ENCODE measurements around the gene PLBD2. TPM values are rescaled to one million over a fixed set of nuclear protein-coding genes. Genes with fewer than 3 reads are reported as not detected.

Gene PLBD2
- total RNA-seq, 1 donor = 13.7 TPM

- DNase-seq (ENCODE audit: low read depth in 2 of 3, low spot score in 2 of 3) = no peak
Observed at GRCh38 chr12:113392520-113392919, 34.1 kb downstream of the PLBD2 start.

- DNase-seq (ENCODE audit: low read depth in 2 of 3, low spot score in 2 of 3) = no peak
Observed at GRCh38 chr12:113392988-113393579, 34.7 kb downstream of the PLBD2 start.

DNA sequence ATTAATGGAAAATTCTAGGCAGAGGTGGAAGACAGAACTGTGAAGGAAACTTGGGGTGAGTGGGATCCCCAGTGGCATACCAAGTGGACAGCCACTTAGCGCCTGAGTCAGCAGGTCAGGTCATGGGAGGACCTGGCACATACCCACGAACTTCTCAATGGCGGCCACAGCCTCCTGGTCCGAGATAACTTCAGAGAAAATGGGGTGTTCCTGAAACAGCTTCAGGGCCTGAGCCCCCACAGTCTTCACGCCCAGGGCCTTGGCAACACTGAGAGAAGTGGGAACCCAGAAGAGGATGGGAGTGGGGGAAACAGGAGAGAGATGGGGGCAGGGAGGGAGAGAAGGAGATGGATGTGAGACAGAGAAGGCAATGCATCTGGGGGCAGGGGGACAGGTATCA lies 35.4 kb downstream of the PLBD2 start:
- no peak for DNase-seq (ENCODE audit: low read depth in 2 of 3, low spot score in 2 of 3)

DNA sequence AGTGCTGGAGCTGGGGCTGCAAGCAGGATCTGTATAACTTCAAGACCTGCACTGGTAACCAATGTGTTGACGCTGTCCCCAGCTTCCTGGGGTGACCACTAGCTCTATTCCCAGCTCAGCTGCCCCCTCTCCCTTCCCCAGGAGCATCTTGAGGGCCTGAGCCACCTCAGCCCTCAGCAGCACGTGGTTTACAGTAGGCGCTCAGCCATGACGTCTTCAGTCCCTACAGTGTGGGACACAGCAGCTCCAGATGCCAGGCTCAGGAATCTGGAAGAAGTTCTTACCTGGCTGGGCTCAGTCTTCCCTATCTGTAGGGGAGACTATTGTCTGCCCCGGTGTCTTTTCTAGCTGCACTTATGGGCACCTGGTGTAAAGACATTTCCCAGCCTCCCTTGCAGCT lies 36.7 kb downstream of the PLBD2 start:
- DNase-seq (ENCODE audit: low read depth in 2 of 3, low spot score in 2 of 3) = no peak

DNA sequence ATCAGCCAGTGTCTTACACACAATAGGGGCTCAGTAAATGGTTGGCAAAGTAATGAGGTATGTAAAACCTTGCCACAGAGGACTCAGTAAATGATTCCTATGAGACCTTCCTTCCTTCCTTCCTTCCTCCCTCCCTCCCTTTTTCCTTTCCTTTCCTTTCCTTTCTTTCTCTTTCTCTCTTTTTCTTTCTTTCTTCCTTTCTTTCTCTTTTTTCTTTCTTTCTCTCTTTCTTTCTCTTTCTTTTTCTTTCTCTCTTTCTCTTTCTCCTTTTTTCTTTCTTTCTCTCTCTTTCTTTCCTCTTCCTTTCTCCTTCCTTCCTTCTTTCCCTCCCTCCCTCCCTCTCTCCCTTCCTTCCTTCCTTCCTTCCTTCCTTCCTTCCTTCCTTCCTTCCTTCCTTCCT lies 37.8 kb downstream of the PLBD2 start:
- no peak for DNase-seq (ENCODE audit: low read depth in 2 of 3, low spot score in 2 of 3)

- DNase-seq (ENCODE audit: low read depth in 2 of 3, low spot score in 2 of 3) = no peak
Observed at GRCh38 chr12:113396828-113397496, 38.6 kb downstream of the PLBD2 start.

DNA sequence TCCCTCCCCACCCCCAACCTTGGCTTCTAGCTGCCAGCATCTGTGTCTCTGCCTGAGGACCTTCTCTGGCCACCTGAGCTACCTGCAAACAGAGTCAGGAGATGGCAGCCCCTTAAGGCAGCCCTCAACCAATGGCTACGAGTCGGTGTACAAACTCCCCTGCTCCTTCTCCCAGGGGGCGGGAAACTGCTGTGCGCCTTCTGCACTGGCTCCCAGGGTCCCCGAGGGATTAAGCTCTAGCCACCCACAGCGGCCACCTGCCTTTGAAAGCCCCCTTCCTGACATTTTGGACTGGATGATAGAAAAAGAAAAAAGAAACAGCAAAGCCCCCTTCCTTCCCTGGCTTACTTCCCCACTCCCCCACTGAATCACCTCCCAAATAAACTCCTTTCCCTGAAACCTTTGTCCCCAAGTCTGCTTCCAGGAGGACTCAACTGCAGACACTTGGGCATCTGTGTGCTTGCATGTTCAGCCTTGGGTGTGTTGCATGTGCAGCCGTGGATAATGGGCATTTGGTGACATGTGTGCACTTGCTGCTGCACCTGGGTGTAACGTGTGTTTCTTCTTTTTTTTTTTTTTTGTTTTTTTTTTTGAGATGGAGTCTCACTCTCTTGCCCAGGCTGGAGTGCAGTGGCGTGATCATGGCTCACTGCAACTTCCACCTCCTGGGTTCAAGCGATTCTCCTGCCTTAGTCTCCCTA lies 39.3 kb downstream of the PLBD2 start:
- DNase-seq (ENCODE audit: low read depth in 2 of 3, low spot score in 2 of 3) = no peak

DNA sequence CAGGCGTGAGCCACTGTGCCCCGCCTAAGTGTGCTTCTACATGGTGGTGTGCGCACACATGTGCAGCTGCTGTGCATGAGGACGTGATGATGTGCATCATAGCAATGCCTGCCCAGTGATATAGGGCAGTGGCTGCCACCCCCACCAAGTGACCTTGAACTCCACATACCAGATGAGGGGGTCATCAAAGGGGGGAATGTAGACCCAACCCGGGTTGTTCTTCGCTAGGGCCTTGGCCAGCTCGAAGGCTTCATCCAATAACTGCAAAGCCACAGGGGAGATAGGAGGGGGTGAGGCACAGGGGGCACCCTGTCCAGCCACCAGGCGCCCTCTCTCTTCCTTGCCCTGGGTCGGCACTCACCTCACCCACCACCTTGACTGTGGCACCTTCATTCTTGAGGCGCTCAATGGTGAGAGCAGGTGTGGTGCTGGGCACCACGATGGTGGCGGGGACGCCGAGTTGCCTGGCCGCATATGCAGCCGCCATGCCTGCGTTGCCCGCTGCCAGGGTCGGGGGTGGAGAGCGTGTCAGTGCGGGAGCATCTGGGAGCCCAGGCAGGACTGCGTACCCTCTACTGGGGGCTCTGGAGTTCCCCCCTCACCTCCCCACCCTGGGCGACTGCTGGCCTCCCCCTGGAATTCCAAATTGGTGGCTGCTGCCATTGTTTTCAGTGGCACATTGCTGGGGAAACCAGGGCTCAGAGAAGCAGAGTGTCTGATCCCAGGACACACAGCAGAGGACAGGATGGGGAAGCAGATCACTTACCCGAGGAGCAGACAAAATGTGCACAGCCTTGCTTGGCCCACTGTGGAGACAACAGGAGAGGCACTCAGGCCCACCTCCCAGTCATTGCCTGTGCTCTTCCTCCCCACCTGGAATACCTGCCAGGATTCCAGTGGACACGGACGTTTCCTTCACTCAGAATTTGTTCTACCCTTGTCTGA lies 40.2 kb downstream of the PLBD2 start:
- DNase-seq (ENCODE audit: low read depth in 2 of 3, low spot score in 2 of 3) = no peak

- no peak for DNase-seq (ENCODE audit: low read depth in 2 of 3, low spot score in 2 of 3)
Observed at GRCh38 chr12:113399490-113399889, 41.1 kb downstream of the PLBD2 start.

GRCh38 chr12:113400362-113400761 lies 42.0 kb downstream of the PLBD2 start:
- no peak for DNase-seq (ENCODE audit: low read depth in 2 of 3, low spot score in 2 of 3)

DNA sequence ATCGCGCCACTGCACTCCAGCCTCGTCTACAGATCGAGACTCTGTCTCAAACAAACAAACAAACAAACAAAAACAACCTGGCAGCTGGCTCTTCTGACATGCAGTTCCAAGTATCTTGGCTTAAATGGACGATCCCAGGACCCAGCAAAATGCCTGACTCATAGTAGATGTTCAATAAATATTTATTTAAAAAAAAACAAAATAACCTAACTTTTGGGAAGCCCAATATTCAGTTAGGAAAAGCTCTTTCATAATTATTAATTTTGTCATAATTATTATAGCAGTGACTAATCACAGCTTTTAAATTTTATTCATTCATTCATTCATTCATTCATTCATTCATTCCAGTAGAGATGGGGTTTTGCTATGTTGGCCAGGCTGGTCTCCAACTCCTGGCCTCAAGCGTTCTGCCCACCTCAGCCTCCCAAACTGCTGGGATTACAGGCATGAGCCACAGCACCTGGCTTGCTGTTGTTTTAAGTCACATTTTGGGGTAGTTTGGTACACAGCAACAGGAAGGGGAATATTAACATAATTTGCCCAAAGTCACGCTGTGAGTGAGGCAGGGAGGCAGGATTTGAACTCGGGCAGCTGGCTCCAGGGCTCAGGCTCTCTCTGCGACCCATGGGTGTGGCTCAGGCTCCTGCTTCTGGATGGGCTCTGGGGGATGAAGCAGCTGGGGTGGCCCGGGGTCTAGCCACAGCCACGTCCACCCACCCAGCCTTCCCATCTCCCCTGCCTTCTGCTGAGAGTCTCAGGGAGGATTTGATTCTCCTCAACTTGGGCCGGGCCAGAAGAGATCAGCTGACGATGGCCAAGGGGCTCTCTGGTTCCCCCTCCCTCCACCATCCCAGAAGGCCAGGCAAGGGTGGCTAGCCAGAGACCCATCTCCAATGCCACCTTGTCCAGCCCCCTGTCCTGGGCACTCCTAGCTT lies 42.9 kb downstream of the PLBD2 start:
- no peak for DNase-seq (ENCODE audit: low read depth in 2 of 3, low spot score in 2 of 3)

DNA sequence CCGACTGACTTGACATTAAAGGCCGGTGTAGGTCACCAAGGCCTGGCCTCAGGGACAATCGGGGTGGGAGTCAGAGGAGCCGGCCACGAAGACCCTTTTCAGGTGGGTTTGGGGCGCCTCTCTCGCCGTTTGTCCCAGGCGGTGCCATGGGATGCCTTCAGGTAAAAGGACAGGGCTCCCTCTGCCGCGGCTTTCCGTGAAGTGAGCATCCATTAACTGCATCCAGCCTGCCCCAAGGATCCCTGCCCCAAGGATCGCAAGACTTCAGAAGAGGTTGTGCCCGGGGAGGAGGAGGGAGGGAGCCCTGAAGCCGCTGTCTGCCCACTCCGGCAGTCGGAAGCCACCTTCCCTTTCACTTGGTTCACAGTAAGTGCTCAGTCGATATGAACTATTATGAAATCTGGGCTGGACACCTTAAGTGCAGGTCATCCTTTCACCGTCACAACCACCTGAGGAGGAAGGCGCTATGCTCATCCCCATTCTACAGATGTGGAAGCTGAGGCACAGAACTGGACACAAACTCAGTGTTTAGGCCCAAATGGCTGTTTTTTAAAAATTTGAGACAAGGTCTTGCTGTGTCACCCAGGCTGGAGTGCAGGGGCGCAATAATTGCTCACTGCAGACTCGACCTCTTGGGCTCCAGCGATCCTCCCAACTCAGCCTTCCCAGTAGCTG lies 44.3 kb downstream of the PLBD2 start:
- no peak for DNase-seq (ENCODE audit: low read depth in 2 of 3, low spot score in 2 of 3)

- DNase-seq (ENCODE audit: low read depth in 2 of 3, low spot score in 2 of 3) = peak in 2 of 3 donors; percentile 50 to 58
Observed at GRCh38 chr12:113403435-113404415, 45.3 kb downstream of the PLBD2 start, which contains the start of gene SDS. TSS of gene SDS (minus strand) at chr12:113403887. CDS start at chr12:113399708, 4,179 bp downstream.

DNA sequence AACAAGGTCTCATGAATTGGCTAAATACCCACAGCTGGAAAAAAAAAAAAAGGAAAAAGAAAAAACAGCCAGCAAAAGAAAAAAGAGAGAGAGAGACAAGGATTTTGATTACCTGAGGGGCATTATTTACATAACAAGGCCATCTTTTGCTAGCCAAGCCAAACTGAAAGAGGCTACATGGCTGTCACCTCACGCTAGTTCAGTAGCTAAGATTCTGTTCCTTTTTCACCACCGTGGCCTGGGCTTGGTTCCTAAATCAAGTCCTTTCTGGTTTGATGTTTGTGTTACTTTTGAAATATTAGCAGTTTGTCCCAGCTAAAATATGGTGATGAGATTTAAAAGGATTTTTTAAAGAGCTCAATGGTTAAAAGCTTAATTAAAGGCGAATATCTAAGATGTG lies 47.3 kb downstream of the PLBD2 start:
- no peak for DNase-seq (ENCODE audit: low read depth in 2 of 3, low spot score in 2 of 3)

DNA sequence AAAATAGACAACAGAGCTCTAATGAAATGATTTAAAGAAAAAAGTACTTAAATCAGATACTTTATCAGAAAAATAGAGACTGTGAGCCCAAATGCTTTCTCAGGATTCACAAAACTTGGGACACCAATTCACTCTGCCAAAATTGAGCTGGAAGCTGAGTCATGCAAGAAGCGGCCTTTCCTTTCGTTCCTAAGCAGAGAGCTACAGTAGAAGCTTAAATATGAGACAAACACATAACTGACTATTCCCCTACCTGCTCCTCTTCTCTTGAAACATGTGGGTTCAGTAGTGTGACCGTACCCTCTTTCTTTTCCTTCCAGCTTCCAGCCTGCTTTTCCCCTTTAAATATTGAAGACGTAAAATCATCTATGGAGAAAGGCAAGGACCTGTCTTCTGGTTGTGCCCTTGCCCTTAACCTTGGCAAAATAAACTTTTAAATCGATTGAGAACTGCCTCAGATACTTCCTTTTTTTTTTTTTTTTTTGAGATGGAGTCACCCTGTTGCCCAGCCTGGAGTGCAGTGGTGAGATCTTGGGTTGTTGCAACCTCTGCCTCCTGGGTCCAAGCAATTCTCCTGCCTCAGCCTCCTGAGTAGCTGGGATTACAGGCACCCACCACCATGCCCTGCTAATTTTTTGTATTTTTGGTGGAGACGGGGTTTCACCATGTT lies 49.7 kb downstream of the PLBD2 start:
- DNase-seq (ENCODE audit: low read depth in 2 of 3, low spot score in 2 of 3) = peak in 2 of 3 donors; percentile 20 to 26

DNA sequence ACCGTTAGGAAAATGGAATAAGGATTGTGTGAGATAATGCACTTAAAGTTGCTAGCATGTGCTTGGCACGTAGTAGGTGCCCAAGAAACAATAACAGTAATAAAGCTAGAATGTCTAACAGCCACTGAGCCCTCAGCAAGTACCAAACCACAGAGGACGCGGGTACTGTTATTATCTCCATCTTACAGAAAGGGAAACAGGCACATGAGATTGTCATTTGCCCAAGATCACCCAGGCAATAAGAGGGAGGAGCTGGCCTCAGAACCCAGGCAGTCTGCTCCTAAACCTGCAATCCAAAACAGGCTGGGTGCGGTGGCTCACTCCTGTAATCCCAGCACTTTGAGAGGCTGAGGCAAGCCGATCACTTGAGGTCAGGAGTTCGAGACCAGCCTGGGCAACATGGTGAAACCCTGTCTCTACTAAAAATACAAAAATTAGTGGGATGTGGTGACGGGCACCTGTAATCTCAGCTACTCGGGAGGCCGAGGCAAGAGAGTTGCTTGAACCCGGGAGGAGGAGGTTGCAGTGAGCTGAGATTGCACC lies 50.4 kb downstream of the PLBD2 start:
- peak in 1 of 3 donors; percentile 59 for DNase-seq (ENCODE audit: low read depth in 2 of 3, low spot score in 2 of 3)

- DNase-seq (ENCODE audit: low read depth in 2 of 3, low spot score in 2 of 3) = no peak
Observed at GRCh38 chr12:113409462-113410124, 51.2 kb downstream of the PLBD2 start.

Data from hematopoietic multipotent progenitor cell (in vitro differentiated cells).